ENCODE data around the gene MS4A18.
"Not testable (repeated sequence)": the region's sequence is repeated elsewhere in the genome, so short reads cannot be mapped to it uniquely, and the experiment has no call there.

The MS4A18 gene

GRCh38 chr11:60724420-60724819 lies at the start of gene MS4A18:
MS4A18 (plus strand) TSS chr11:60724720.
- DNase-seq = no peak

- DNase-seq = not testable (repeated sequence)
Measured at GRCh38 chr11:60678231-60678630, 46.3 kb upstream of the MS4A18 start.

GRCh38 chr11:60679879-60680278 lies 44.6 kb upstream of the MS4A18 start:
- no peak for DNase-seq

- no peak for DNase-seq
Measured at GRCh38 chr11:60680455-60681119, 43.9 kb upstream of the MS4A18 start.

GRCh38 chr11:60684541-60684848 lies 40.0 kb upstream of the MS4A18 start:
- DNase-seq = not testable (repeated sequence)

GRCh38 chr11:60691661-60692060 lies 32.9 kb upstream of the MS4A18 start:
- no peak for DNase-seq

- DNase-seq = no peak
Measured at GRCh38 chr11:60699284-60699691, 25.2 kb upstream of the MS4A18 start, which contains the start of gene MS4A8. MS4A8 (plus strand) TSS chr11:60699612; CDS start chr11:60700861, 1,249 bp downstream.

GRCh38 chr11:60699936-60700335 lies 24.6 kb upstream of the MS4A18 start:
- DNase-seq = no peak

GRCh38 chr11:60700689-60701468 lies 23.6 kb upstream of the MS4A18 start:
- DNase-seq = no peak

GRCh38 chr11:60701469-60701818 lies 23.1 kb upstream of the MS4A18 start:
- no peak for DNase-seq

GRCh38 chr11:60703374-60703773 lies 21.1 kb upstream of the MS4A18 start:
- no peak for DNase-seq

- DNase-seq = no peak
Measured at GRCh38 chr11:60705895-60706294, 18.6 kb upstream of the MS4A18 start.

GRCh38 chr11:60706931-60707330 lies 17.6 kb upstream of the MS4A18 start:
- no peak for DNase-seq

- no peak for DNase-seq
Measured at GRCh38 chr11:60710482-60710881, 14.0 kb upstream of the MS4A18 start.

- DNase-seq = no peak
Measured at GRCh38 chr11:60711276-60711675, 13.2 kb upstream of the MS4A18 start.

GRCh38 chr11:60713423-60713822 lies 11.1 kb upstream of the MS4A18 start:
- not testable (repeated sequence) for DNase-seq

GRCh38 chr11:60717956-60718355 lies 6.6 kb upstream of the MS4A18 start:
- DNase-seq = no peak

- DNase-seq = no peak
Measured at GRCh38 chr11:60718524-60719316, 5.8 kb upstream of the MS4A18 start.

- DNase-seq = no peak
Measured at GRCh38 chr11:60719391-60719790, 5.1 kb upstream of the MS4A18 start.

GRCh38 chr11:60720460-60720859 lies 4.1 kb upstream of the MS4A18 start:
- no peak for DNase-seq

GRCh38 chr11:60725592-60725991 lies 1.1 kb downstream of the MS4A18 start:
- no peak for DNase-seq

GRCh38 chr11:60731586-60731985 lies 7.1 kb downstream of the MS4A18 start:
- DNase-seq = no peak

GRCh38 chr11:60734279-60734678 lies 9.8 kb downstream of the MS4A18 start:
- no peak for DNase-seq

- DNase-seq = no peak
Measured at GRCh38 chr11:60739114-60739513, 14.6 kb downstream of the MS4A18 start.

Measured in activated CD4-positive, alpha-beta T cell treated with anti-CD3 and anti-CD28 coated beads, Interleukin-2, amount 50 U/mL, for 48 hours (primary cell).